GM19025 (cell line): Measurements from ENCODE around the gene OBP2A.
"Not testable (repeated sequence)": the region's sequence is repeated elsewhere in the genome, so short reads cannot be mapped to it uniquely, and the experiment has no call there.

Experiments used
- ATAC-seq: cut with Tn5 transposase; IDR thresholded peaks from one replicate; pipeline ENCODE4 v1.9.1; 2021; ENCODE audit warnings: mild to moderate bottlenecking, low read depth, moderate library complexity; ENCODE audit not compliant: unreplicated experiment

OBP2A gene

DNA sequence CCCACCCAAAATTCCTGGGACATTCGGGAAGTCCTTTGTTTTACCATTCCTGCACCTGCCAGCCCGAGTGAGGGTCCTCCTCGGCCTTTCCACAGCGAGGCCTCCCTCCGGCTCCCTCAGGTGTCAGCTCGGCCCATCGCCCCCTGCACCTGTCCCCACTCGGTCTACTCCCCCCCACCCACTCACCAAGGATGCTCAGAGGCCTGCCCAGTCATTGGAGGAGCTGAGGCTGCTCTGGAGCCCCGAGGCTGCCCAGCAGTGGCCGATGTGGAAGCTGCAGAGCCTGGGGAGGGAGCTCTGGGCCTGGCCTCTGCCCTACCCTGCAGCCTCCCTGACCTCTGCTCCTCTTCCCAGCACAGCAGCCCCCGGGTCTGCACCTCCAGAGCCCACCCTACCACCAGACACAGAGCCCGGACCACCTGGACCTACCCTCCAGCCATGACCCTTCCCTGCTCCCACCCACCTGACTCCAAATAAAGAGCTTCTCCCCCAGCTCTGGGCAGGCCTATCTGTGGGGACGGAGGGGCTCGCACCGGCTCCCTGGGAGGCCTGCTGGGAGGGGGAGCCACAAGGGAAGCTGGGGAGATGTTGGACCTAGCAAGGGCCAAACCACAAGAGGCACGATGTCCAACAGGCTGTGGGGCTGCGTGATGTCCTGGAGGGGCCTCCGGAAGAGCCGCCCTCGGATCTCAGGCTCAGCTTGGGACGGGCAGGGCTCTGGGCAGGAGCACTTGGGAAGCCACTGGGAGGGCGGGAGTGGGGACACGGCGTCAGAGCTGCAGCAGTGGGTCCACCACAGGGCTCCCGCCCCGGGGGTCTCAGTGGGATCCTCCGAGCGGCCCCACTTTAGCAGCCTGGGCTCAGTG is 3.8 kb downstream of the OBP2A start:
- not testable (repeated sequence) for ATAC-seq

- ATAC-seq: no peak
Measured at GRCh38 chr9:135550344-135550918, 4.5 kb downstream of the OBP2A start.

- ATAC-seq: no peak
Measured at GRCh38 chr9:135551031-135551430, 5.1 kb downstream of the OBP2A start.

DNA sequence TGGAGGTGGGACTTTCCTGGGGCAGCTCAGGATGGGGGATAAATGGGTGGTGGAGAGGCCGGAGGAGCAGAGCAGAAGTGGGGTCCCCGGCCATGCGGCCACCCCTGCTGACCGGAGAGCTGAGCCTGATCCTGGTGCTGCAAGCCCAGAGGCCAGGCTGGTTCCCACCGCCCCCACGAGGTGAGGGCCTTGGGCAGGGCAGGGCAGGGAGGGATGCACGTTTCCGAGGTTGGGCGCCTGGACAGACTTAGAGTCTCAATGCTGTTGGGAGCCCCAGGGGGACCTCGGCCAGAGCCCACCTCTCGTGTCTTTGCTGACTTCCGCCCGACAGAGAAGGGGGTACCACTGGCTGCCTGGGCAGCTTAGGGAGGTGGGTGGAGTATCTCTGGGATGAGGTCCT is 5.5 kb downstream of the OBP2A start:
- no peak for ATAC-seq

DNA sequence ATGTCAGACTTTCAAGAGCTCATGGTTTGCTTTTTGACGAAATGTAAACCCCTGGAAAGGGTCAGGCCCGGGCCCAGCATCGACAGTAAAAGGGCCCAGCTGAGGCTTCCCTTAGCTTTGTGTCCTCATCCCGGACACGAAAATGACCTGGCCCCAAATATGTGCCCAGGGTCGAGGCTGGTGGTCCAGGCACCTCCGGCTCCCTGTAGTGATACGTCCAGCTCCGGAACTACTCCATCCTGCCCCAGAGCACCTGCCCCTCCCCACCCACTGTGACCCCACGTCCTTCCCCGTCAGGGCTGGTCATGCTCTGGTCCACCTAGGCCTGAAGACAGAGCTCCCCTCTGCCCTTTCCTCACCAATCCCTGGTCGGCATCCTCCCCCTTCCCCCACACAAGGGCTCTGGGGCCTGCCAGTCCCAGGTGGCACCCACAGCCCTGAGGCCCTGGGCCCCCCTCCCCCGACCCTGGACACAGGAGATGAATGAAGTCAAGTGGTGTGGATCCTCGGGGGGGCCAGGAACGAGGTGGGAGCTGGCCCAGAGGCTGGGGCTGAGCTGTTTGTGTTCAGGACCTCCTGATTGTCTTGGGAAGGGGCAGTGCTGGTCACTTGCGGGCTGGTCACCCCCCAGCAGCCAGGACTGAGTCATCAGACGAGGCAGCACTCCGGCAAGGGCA is 6.2 kb downstream of the OBP2A start:
- no peak for ATAC-seq

GRCh38 chr9:135552698-135553171 is 6.8 kb downstream of the OBP2A start:
- no peak for ATAC-seq

GRCh38 chr9:135554718-135555117 is 8.8 kb downstream of the OBP2A start:
- ATAC-seq: no peak

DNA sequence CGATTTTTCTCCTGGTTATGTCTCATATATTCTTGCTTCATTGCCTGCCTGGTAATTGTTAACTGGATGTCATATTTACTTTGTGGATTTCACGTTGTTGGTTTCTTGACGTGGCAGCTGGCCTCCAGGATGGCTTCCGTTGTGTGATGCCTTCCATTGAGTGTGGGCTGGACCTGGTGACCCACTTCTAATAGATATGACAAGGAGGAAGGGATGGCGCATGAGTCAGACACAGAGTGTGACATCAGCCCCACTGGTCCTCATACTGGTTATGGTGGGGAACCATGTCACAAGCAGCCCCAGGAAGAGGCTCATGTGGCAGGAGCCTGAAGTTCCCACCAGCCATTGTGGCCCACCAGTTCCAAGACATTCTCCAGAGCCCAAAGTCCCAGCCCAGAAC is 9.3 kb downstream of the OBP2A start:
- no peak for ATAC-seq

DNA sequence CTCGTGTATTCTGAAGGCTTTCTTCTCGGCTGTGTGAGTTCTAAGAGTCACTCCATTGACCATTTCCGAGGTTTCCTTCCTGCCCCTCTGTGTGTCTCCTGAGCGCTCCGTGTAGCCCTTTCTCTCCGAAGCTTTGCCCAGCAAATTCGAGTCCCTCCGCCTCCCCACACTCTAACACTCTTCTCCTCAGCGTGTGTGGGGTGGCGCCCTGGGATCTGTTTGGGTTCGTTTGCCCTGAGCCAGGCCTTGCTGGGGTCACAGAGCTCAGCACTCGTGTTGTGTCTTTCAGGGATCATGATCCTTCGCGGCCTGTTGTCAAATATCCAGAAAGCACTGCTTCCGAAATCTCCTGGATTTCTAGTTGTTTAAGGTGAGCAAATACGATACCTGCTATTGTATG is 10.0 kb downstream of the OBP2A start:
- ATAC-seq: no peak

- no peak for ATAC-seq
Measured at GRCh38 chr9:135559606-135560005, 13.7 kb downstream of the OBP2A start.

GRCh38 chr9:135561391-135562234 is 15.7 kb downstream of the OBP2A start, which contains the start of gene PAEP:
Gene PAEP, plus strand, starts transcription at chr9:135561756.
- ATAC-seq: no peak

DNA sequence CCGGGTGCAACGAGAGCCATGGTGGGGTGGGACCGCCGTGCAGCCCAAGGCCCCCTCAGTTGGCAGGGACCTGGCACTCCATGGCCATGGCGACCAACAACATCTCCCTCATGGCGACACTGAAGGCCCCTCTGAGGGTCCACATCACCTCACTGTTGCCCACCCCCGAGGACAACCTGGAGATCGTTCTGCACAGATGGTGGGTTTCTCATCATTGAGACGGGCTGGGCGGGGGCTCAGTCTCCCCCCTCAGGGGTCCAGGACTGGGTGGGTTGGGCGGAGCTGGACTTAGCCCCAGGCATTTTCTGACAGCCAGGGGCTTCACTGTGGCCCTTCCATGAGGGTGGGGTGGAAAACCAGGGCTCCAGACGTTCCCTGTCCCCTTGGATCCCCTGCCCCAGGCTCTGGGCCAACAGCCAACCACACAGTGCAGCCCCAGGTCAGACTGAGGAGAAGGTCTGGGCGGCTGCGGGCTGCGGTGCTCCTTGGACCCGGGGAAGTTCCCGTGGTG is 16.4 kb downstream of the OBP2A start:
- ATAC-seq: no peak

GRCh38 chr9:135563039-135563476 is 17.1 kb downstream of the OBP2A start:
- no peak for ATAC-seq

GRCh38 chr9:135563858-135564257 is 17.9 kb downstream of the OBP2A start:
- no peak for ATAC-seq

DNA sequence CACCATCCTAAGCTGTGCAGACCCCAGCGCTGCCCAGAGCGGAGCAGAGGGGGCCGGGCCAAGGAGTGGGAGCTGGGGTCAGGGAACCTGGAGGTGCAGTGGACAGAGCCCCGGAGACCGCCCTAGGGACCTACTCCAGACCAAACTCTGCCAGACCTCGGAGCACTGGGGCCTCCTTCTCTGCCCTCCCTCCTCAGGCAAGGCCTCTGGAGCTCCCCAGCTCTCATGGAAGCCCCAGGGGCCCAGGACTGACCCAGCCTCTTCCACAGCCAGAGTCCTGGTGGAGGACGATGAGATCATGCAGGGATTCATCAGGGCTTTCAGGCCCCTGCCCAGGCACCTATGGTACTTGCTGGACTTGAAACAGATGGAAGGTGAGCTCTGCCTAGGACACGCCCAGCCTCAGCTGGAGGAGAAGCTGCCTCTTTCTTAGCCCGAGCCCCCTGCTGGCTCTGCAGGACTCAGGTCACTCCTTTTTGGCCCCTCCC is 19.3 kb downstream of the OBP2A start:
- no peak for ATAC-seq

DNA sequence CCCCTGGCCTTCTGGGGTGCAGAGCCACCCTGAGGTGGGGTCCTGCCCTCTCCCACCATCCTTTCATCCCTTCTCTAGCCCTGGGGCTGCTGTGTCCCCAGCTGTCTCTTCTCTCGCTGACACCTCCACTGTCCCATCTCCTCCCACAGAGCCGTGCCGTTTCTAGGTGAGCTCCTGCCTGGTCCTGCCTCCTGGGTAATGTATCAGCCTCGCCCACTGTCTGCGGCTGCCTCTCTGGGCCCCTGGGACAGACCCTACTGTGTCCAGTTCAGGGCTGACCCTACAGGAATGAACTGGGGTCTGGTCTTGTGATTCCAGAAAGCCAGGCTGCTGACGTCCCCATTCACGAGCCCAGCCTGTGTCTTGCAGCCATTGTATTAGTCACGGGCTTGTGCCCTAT is 19.7 kb downstream of the OBP2A start:
- ATAC-seq: no peak

DNA sequence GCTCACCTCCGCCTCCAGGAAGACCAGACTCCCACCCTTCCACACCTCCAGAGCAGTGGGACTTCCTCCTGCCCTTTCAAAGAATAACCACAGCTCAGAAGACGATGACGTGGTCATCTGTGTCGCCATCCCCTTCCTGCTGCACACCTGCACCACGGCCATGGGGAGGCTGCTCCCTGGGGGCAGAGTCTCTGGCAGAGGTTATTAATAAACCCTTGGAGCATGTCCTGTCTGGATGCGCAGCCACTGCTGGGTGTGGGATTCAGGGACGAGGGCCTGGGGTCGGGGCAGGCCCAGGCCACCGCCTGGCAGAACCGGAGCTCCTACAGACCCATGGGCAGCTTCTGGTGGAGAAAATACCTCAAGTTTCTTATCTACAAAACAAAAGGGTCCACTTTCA is 20.6 kb downstream of the OBP2A start:
- no peak for ATAC-seq

DNA sequence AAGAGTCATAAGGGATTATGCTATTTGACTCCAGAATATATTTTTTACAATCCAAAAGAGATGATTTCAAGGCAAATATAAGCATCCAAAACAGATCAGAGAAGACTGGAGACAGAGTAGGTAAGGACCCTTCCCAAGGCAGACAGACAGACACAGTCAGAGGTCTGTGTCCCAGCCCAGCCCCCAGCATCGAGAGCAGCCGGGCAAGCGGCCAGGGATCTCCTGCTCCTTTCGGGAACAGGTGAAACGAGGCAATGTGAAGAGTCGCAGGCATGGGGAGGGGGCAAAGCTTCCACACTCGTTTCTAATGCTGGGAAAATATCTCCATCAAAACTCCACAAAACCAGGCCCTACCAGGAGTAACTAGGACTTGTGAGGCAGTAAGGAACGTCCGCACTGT is 21.4 kb downstream of the OBP2A start:
- ATAC-seq: no peak

DNA sequence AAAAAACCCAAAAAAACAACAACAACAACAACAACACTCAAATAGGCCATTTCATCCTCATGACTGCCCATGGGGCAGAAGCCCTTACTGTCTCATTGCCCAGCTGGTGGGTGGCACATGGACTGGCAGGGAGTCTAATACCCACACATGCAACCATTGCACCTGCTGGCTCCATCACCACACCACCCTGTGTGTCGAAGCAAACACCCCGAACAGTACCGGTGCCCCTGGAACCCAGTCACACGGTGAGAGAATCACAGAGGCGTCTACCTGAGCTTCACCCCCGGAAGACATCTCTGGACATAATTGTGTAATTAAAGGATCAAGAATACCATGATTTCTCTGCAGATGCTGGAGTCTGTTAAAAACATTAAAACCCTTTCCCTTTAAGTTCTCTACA is 22.1 kb downstream of the OBP2A start:
- ATAC-seq: no peak

DNA sequence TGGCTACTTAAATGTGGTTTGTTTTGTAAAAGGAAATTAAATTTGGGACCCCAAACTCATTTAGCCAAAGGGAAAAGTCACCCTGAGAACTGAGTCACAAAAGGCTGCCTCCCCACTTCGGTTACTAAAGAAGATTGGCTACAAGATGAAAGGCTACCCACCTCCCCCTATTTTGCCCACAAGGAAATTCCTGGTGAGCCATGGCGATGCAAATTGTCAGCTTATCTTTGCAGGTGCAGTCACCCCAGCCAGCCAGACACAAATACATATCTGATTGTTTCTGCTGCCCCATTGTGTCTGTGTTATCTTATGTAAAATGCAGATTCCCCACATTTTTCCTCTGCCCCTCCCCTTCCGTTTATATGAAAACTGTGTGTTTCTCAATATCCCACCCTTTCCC is 24.5 kb downstream of the OBP2A start:
- ATAC-seq: no peak
